HEK293 (cell line): ENCODE results near the gene SLC35G3.

ENCODE experiments used
- CTCF ChIA-PET: fragments of 350-600 bp; formaldehyde crosslinking; extraction: SDS; loops from one replicate; lab custom pipeline; 2021; ENCODE audit warnings: antibody characterized with exemption; lab: Yijun Ruan, JAX
- POLR2A ChIA-PET: fragments of 300-600 bp; formaldehyde crosslinking; extraction: SDS; loops from one replicate; lab custom pipeline; 2020; ENCODE audit warnings: antibody characterized with exemption, inconsistent platforms; lab: Yijun Ruan, JAX
- H3K27ac ChIP-seq: fragments of 200-500 bp; sonication (Bioruptor generic); 2 replicates; pipeline ENCODE4 v1.5.1; 2014; ENCODE audit warnings: low read depth, low read length, control low read depth, inconsistent platforms; ENCODE audit errors: extremely low read depth
- H3K36me3 ChIP-seq, 2 experiments: fragments of 200-500 bp in 1 of 2; sonication (Bioruptor generic) in 1 of 2; 1 replicate in 1 of 2; 2 replicates in 1 of 2; pipeline ENCODE4 v1.5.1; 2014 to 2017; ENCODE audit warnings: inconsistent platforms in 2 of 2, low read length in 2 of 2; ENCODE audit not compliant: control insufficient read depth in 2 of 2, insufficient read depth in 1 of 2
- H3K4me1 ChIP-seq: fragments of 200-500 bp; sonication (Bioruptor generic); 2 replicates; pipeline ENCODE4 v1.5.1; 2014; ENCODE audit warnings: mild to moderate bottlenecking, low read length, inconsistent platforms; ENCODE audit not compliant: control insufficient read depth, insufficient read depth
- H3K4me3 ChIP-seq: 2 replicates; pipeline ENCODE4 v1.5.1; 2011; ENCODE audit warnings: low read depth, mild to moderate bottlenecking, control low read depth, low read length, moderate library complexity
- H3K9me3 ChIP-seq: fragments of 200-500 bp; sonication (Bioruptor generic); 2 replicates; pipeline ENCODE4 v1.5.1; 2014; ENCODE audit warnings: low read depth, low read length, inconsistent platforms; ENCODE audit not compliant: control insufficient read depth, insufficient read depth
- AEBP2 ChIP-seq: fragments of 450-650 bp; formaldehyde crosslinking; IDR thresholded peaks from 2 replicates; pipeline ENCODE4 v1.5.1; 2016; ENCODE audit warnings: missing biosample characterization, missing genetic modification characterization, borderline replicate concordance
- GLIS1 ChIP-seq: fragments of 450-650 bp; formaldehyde crosslinking; IDR thresholded peaks from 2 replicates; pipeline ENCODE4 v1.5.1; 2016; ENCODE audit warnings: missing biosample characterization, missing genetic modification characterization
- KLF16 ChIP-seq: fragments of 450-650 bp; formaldehyde crosslinking; IDR thresholded peaks from 2 replicates; pipeline ENCODE4 v1.5.1; 2017; ENCODE audit warnings: missing biosample characterization, missing genetic modification characterization
- KLF17 ChIP-seq: fragments of 450-650 bp; formaldehyde crosslinking; IDR thresholded peaks from 2 replicates; pipeline ENCODE4 v1.5.1; 2016; ENCODE audit warnings: missing biosample characterization, missing genetic modification characterization
- SETDB1 ChIP-seq: IDR thresholded peaks from one replicate; pipeline ENCODE4 v1.6.1; 2017; ENCODE audit warnings: mild to moderate bottlenecking, low read length, moderate library complexity, mixed read lengths; ENCODE audit not compliant: insufficient read length
- ZBTB10 ChIP-seq: fragments of 450-650 bp; formaldehyde crosslinking; IDR thresholded peaks from 2 replicates; pipeline ENCODE4 v1.5.1; 2016; ENCODE audit warnings: missing biosample characterization, missing genetic modification characterization
- ZBTB6 ChIP-seq: fragments of 450-650 bp; formaldehyde crosslinking; IDR thresholded peaks from 2 replicates; pipeline ENCODE4 v1.5.1; 2017; ENCODE audit warnings: missing biosample characterization, missing genetic modification characterization
- ZEB2 ChIP-seq: fragments of 450-650 bp; formaldehyde crosslinking; IDR thresholded peaks from 2 replicates; pipeline ENCODE4 v1.5.1; 2016; ENCODE audit warnings: missing biosample characterization, missing genetic modification characterization
- ZFP3 ChIP-seq: fragments of 450-650 bp; formaldehyde crosslinking; IDR thresholded peaks from 2 replicates; pipeline ENCODE4 v1.5.1; 2016; ENCODE audit warnings: low read depth, missing biosample characterization, missing genetic modification characterization
- ZNF138 ChIP-seq: fragments of 450-650 bp; formaldehyde crosslinking; IDR thresholded peaks from 2 replicates; pipeline ENCODE4 v1.5.1; 2016; ENCODE audit warnings: missing biosample characterization, missing genetic modification characterization, borderline replicate concordance
- ZNF148 ChIP-seq: fragments of 450-650 bp; formaldehyde crosslinking; IDR thresholded peaks from 2 replicates; pipeline ENCODE4 v1.5.0; 2017; ENCODE audit warnings: missing biosample characterization, missing genetic modification characterization, borderline replicate concordance
- ZNF18 ChIP-seq: fragments of 450-650 bp; formaldehyde crosslinking; IDR thresholded peaks from 2 replicates; pipeline ENCODE4 v1.5.1; 2016; ENCODE audit warnings: missing biosample characterization, missing genetic modification characterization
- ZNF324 ChIP-seq: fragments of 450-650 bp; formaldehyde crosslinking; IDR thresholded peaks from 2 replicates; pipeline ENCODE4 v1.5.1; 2016; ENCODE audit warnings: missing biosample characterization, missing genetic modification characterization
- ZNF416 ChIP-seq: fragments of 450-650 bp; formaldehyde crosslinking; IDR thresholded peaks from 2 replicates; pipeline ENCODE4 v1.5.1; 2016; ENCODE audit warnings: missing biosample characterization, missing genetic modification characterization
- ZNF501 ChIP-seq: fragments of 450-650 bp; formaldehyde crosslinking; IDR thresholded peaks from 2 replicates; pipeline ENCODE4 v1.5.1; 2016; ENCODE audit warnings: missing biosample characterization, missing genetic modification characterization
- ZNF529 ChIP-seq: fragments of 450-650 bp; formaldehyde crosslinking; IDR thresholded peaks from 2 replicates; pipeline ENCODE4 v1.5.1; 2017; ENCODE audit warnings: missing genetic modification characterization, missing biosample characterization; ENCODE audit not compliant: insufficient replicate concordance
- ZNF555 ChIP-seq: fragments of 450-650 bp; formaldehyde crosslinking; conservative IDR thresholded peaks from 2 replicates; pipeline ENCODE4 v1.5.1; 2017; ENCODE audit warnings: missing biosample characterization, mild to moderate bottlenecking, missing genetic modification characterization, inconsistent platforms
- ZNF561 ChIP-seq: fragments of 450-650 bp; IDR thresholded peaks from 2 replicates; pipeline ENCODE4 v1.5.1; 2018; ENCODE audit warnings: missing biosample characterization, missing genetic modification characterization, borderline replicate concordance
- ZNF571 ChIP-seq: fragments of 450-650 bp; formaldehyde crosslinking; IDR thresholded peaks from 2 replicates; pipeline ENCODE4 v1.5.0; 2017; ENCODE audit warnings: missing biosample characterization, missing genetic modification characterization
- ZNF645 ChIP-seq: fragments of 450-650 bp; formaldehyde crosslinking; IDR thresholded peaks from 2 replicates; pipeline ENCODE4; 2016; ENCODE audit warnings: missing biosample characterization, missing genetic modification characterization
- ZNF701 ChIP-seq: fragments of 450-650 bp; formaldehyde crosslinking; IDR thresholded peaks from 2 replicates; pipeline ENCODE4 v1.5.1; 2016; ENCODE audit warnings: missing biosample characterization, missing genetic modification characterization
- ZSCAN23 ChIP-seq: fragments of 450-650 bp; formaldehyde crosslinking; IDR thresholded peaks from 2 replicates; pipeline ENCODE4 v1.5.1; 2016; ENCODE audit warnings: missing biosample characterization, missing genetic modification characterization
- ZXDB ChIP-seq: fragments of 450-650 bp; formaldehyde crosslinking; IDR thresholded peaks from 2 replicates; pipeline ENCODE4 v1.5.1; 2016; ENCODE audit warnings: missing biosample characterization, missing genetic modification characterization

SLC35G3 gene

GRCh38 chr17:35162755-35163154, 31.4 kb downstream of the SLC35G3 start:
- H3K4me1 ChIP-seq = peaks cover 4% of the 10 kb centered on the region; the same call in 1 of the 2 replicates
- H3K9me3 ChIP-seq = no peaks in the 10 kb centered on the region
- TF ChIP-seq ZBTB10 (tag by site-specific recombination) (no peak), ZBTB6 (tag by site-specific recombination) (no peak), ZNF529 (tag by site-specific recombination) (no peak), ZNF561 (tag by site-specific recombination) (no peak), ZNF324 (tag by site-specific recombination) (no peak), ZNF138 (tag by site-specific recombination) (no peak), ZNF571 (no peak), ZFP3 (tag by site-specific recombination) (no peak), ZNF416 (tag by site-specific recombination) (no peak), ZEB2 (tag by site-specific recombination) (no peak), ZNF18 (no peak), KLF16 (tag by site-specific recombination) (no peak), SETDB1 (no peak)
- POLR2A ChIA-PET = interaction anchor here (1.0 to 1.2 kb wide), 2 partner anchors 32 to 80 kb away, joined by 3 read pairs; partner anchors contain the start of gene SLFN5
- CTCF ChIA-PET = interaction anchor here (0.7 to 1.0 kb wide), 2 partner anchors 97 to 372 kb away, joined by 3 read pairs; no protein-coding TSS in a partner anchor
- H3K4me3 ChIP-seq = no peak overlapping the region
- H3K36me3 ChIP-seq = no peaks in the 10 kb centered on the region
- H3K27ac ChIP-seq = no peak overlapping the region

- Histone ChIP-seq H3K27ac (no peak overlapping the region), H3K4me3 (no peak overlapping the region), H3K36me3 (no peaks in the 10 kb centered on the region), H3K4me1 (peaks cover 4% of the 10 kb centered on the region; the same call in 1 of the 2 replicates), H3K9me3 (no peaks in the 10 kb centered on the region)
- TF ChIP-seq AEBP2 (no peak), KLF17 (tag by site-specific recombination) (no peak), ZNF501 (tag by site-specific recombination) (no peak), ZNF645 (tag by site-specific recombination) (no peak), ZSCAN23 (tag by site-specific recombination) (no peak), GLIS1 (tag by site-specific recombination) (no peak), ZXDB (tag by site-specific recombination) (no peak), ZNF701 (no peak), ZNF148 (tag by site-specific recombination) (no peak), ZNF555 (tag by site-specific recombination) (no peak)
- CTCF ChIA-PET = interaction anchor here (0.6 to 0.9 kb wide), 4 partner anchors 152 to 381 kb away, joined by 3 to 6 read pairs (median 4); no protein-coding TSS in a partner anchor
- POLR2A ChIA-PET = no interaction called here
Measured at GRCh38 chr17:35161281-35161761, 32.9 kb downstream of the SLC35G3 start.
